NB4 (cell line): ENCODE data around the gene MCF2.

Source experiments
- DNase-seq: peaks from one replicate; pipeline ENCODE4 v3.0.0; 2010; ENCODE audit warnings: low read depth
- H3K4me3 ChIP-seq: one replicate; pipeline ENCODE4 v1.5.1; 2011; ENCODE audit warnings: mild to moderate bottlenecking, low read depth, low read length, moderate library complexity
- CTCF ChIP-seq: IDR thresholded peaks from one replicate; pipeline ENCODE4 v1.5.1; 2012; ENCODE audit warnings: low read depth, low read length
- MAX ChIP-seq: IDR thresholded peaks from 2 replicates; pipeline ENCODE4 v1.6.1; 2011; ENCODE audit warnings: low read depth, low read length
- MYC ChIP-seq: IDR thresholded peaks from 2 replicates; pipeline ENCODE4 v1.6.1; 2011; ENCODE audit warnings: low read depth, low read length
- POLR2A ChIP-seq: IDR thresholded peaks from 2 replicates; pipeline ENCODE4 v1.6.1; 2011; ENCODE audit warnings: mild to moderate bottlenecking; ENCODE audit not compliant: insufficient read length; ENCODE audit errors: extremely low read depth

Gene MCF2

GRCh38 chrX:139542652-139543051, 165.3 kb downstream of the MCF2 start:
- no peak overlapping the region for H3K4me3 ChIP-seq
- TF ChIP-seq MAX (no peak), CTCF (no peak), MYC (no peak), POLR2A (no peak)
- no peak for DNase-seq

GRCh38 chrX:139538907-139539790, 168.8 kb downstream of the MCF2 start:
- no peak for DNase-seq
- H3K4me3 ChIP-seq = no peak overlapping the region
- TF ChIP-seq MYC = no peak
- no peak for TF ChIP-seq POLR2A
- no peak for TF ChIP-seq CTCF
- no peak for TF ChIP-seq MAX

- no peak overlapping the region for H3K4me3 ChIP-seq
- DNase-seq = no peak
- no peak for TF ChIP-seq MYC
- TF ChIP-seq CTCF = no peak
- no peak for TF ChIP-seq POLR2A
- TF ChIP-seq MAX = no peak
These were observed 174.5 kb downstream of the MCF2 start for GRCh38 chrX:139533444-139533843.

GRCh38 chrX:139532834-139533233, 175.1 kb downstream of the MCF2 start:
- no peak for TF ChIP-seq CTCF
- no peak for TF ChIP-seq POLR2A
- TF ChIP-seq MYC = no peak
- no peak for TF ChIP-seq MAX
- DNase-seq = no peak
- H3K4me3 ChIP-seq = no peak overlapping the region
